Cardiac muscle cell (in vitro differentiated cells and primary cell): Measurements from ENCODE around the gene PER3. TPM values are rescaled to one million over a fixed set of nuclear protein-coding genes. Genes with fewer than 3 reads are reported as not detected.

Experiments
- DNase-seq, 2 donors: peaks; one replicate each; pipeline versions ENCODE4 v3.0.0 to v3.0.0-alpha.2; 2010 to 2017; ENCODE audit warnings: low read depth in 1 of 2, low spot score in 1 of 2
- H3K27ac ChIP-seq: fragments of 200-600 bp; sonication (generic); 2 replicates; pipeline ENCODE4 v1.5.1; 2016
- H3K27me3 ChIP-seq: fragments of 200-600 bp; sonication (generic); 2 replicates; pipeline ENCODE4 v1.6.0; 2016; ENCODE audit warnings: control low read depth
- H3K36me3 ChIP-seq: fragments of 200-600 bp; sonication (generic); 2 replicates; pipeline ENCODE4 v1.5.1; 2016; ENCODE audit warnings: control low read depth
- H3K4me1 ChIP-seq: fragments of 200-600 bp; sonication (generic); 2 replicates; pipeline ENCODE4 v1.8.1; 2017; ENCODE audit warnings: low read depth, mild to moderate bottlenecking, mixed run types
- H3K4me3 ChIP-seq: fragments of 200-600 bp; sonication (generic); 2 replicates; pipeline ENCODE4 v1.5.1; 2016; ENCODE audit warnings: mild to moderate bottlenecking
- H3K9me3 ChIP-seq: fragments of 200-600 bp; sonication (generic); 2 replicates; pipeline ENCODE4 v1.5.1; 2017; ENCODE audit warnings: low read depth, mild to moderate bottlenecking, control low read depth
- CTCF ChIP-seq: IDR thresholded peaks from 2 replicates; pipeline ENCODE4 v1.5.1; 2012; ENCODE audit warnings: low read depth, mild to moderate bottlenecking, low read length
- polyA plus RNA-seq: library from polyadenylated mRNA; unstranded; fragments of >200 nt; fragmentation: Nextera tagmentation; extraction: Ambion mirVana; gene quantifications from 2 replicates; pipeline ENCODE4 v1.2.1, GENCODE V29; 2016
- total RNA-seq: library from RNA; depleted of rRNA; stranded (reverse); fragments of >200 nt; gene quantifications from 2 replicates; pipeline ENCODE4 v1.2.3, GENCODE V29; 2016

Gene PER3
- total and polyA plus RNA-seq, 2 experiments from 2014 or later, result 2.9 to 13.2 TPM

- Histone ChIP-seq H3K27me3 (no peaks in the 10 kb centered on the region), H3K27ac (no peak overlapping the region), H3K36me3 (no peaks in the 10 kb centered on the region), H3K9me3 (no peaks in the 10 kb centered on the region), H3K4me1 (no peaks in the 10 kb centered on the region), H3K4me3 (no peak overlapping the region)
- no peak for DNase-seq
- TF ChIP-seq CTCF, result no peak
These were observed 62.6 kb downstream of the PER3 start for GRCh38 chr1:7846656-7847055.

GRCh38 chr1:7847599-7847998 lies 63.5 kb downstream of the PER3 start:
- Histone ChIP-seq H3K4me3 (no peak overlapping the region), H3K27ac (no peak overlapping the region), H3K9me3 (no peaks in the 10 kb centered on the region), H3K27me3 (no peaks in the 10 kb centered on the region), H3K36me3 (no peaks in the 10 kb centered on the region), H3K4me1 (no peaks in the 10 kb centered on the region)
- no peak for TF ChIP-seq CTCF
- DNase-seq, result peak in 1 of 2 donors; percentile 80

- H3K36me3 ChIP-seq, result no peaks in the 10 kb centered on the region
- no peak overlapping the region for H3K4me3 ChIP-seq
- no peak overlapping the region for H3K27ac ChIP-seq
- TF ChIP-seq CTCF, result no peak
- H3K27me3 ChIP-seq, result no peaks in the 10 kb centered on the region
- DNase-seq, result no peak
- H3K9me3 ChIP-seq, result no peaks in the 10 kb centered on the region
- no peaks in the 10 kb centered on the region for H3K4me1 ChIP-seq
These were observed 66.7 kb downstream of the PER3 start for GRCh38 chr1:7850786-7851185.

GRCh38 chr1:7852804-7853683 lies 69.0 kb downstream of the PER3 start, which contains the start of gene UTS2:
Gene UTS2 (minus strand): TSS chr1:7853065. CDS start chr1:7853003, 62 bp downstream.
- H3K27ac ChIP-seq, result no peak within 1 kb of the TSS
- no peaks in the 10 kb centered on the region for H3K9me3 ChIP-seq
- no peak for TF ChIP-seq CTCF
- DNase-seq, result no peak
- no peak within 1 kb of the TSS for H3K4me3 ChIP-seq
- H3K36me3 ChIP-seq, result no peaks in the 10 kb centered on the region
- no peaks in the 10 kb centered on the region for H3K4me1 ChIP-seq
- H3K27me3 ChIP-seq, result no peaks in the 10 kb centered on the region

GRCh38 chr1:7853684-7854026 lies 69.6 kb downstream of the PER3 start:
- Histone ChIP-seq H3K4me1 (no peaks in the 10 kb centered on the region), H3K27ac (no peak overlapping the region), H3K9me3 (no peaks in the 10 kb centered on the region), H3K27me3 (no peaks in the 10 kb centered on the region), H3K4me3 (no peak overlapping the region), H3K36me3 (no peaks in the 10 kb centered on the region)
- no peak for TF ChIP-seq CTCF
- DNase-seq, result no peak
